ENCODE measurements around the gene COPS4. TPM values are rescaled to one million over a fixed set of nuclear protein-coding genes. Genes with fewer than 3 reads are reported as not detected.

Gene COPS4
- total and polyA plus RNA-seq, 10 of the 15 experiments (the other 5 are each of a cell fraction or from before 2014, with no cell fraction given): 34.2 to 159 (median 66.7) TPM

GRCh38 chr4:83034630-83035494, at the start of gene COPS4 (continued):
- TF ChIP-seq BCL3 (IDR thresholded peaks at IDR 0.05; ENCODE audit: borderline replicate concordance, insufficient read depth, low read depth, low read length, poor library complexity, severe bottlenecking) (peak; percentile 58), TCF12 (IDR thresholded peaks at IDR 0.05; ENCODE audit: low read depth, low read length) (peak; percentile 57; the same call in 1 of the 2 replicates), CHD2 (IDR thresholded peaks at IDR 0.05; ENCODE audit: borderline replicate concordance, low read depth, low read length) (peak; percentile 86), TARDBP (IDR thresholded peaks at IDR 0.05; ENCODE audit: borderline replicate concordance) (no peak; the same call in 1 of the 2 replicates), SUZ12 (IDR thresholded peaks at IDR 0.05; ENCODE audit: unreplicated experiment) (no peak), ATF7 (IDR thresholded peaks at IDR 0.05; ENCODE audit: low read depth) (peak; percentile 87), WRNIP1 (IDR thresholded peaks at IDR 0.05; ENCODE audit: borderline replicate concordance, low read depth, low read length) (peak; percentile 96; the same call in 1 of the 2 replicates), SUPT20H (IDR thresholded peaks at IDR 0.05; ENCODE audit: borderline replicate concordance, control insufficient read depth, low read depth, low read length) (no peak), YBX1 (IDR thresholded peaks at IDR 0.05) (no peak), STAT1 (conservative IDR thresholded peaks at IDR 0.05) (peak; percentile 95), FOS (IDR thresholded peaks at IDR 0.05; ENCODE audit: borderline replicate concordance, extremely low read depth, insufficient read length) (peak; percentile 43), YY1 (IDR thresholded peaks at IDR 0.05; ENCODE audit: low read depth, low read length) (peak; percentile 97), ZSCAN29 (IDR thresholded peaks at IDR 0.05) (peak; percentile 77), HDAC6 (IDR thresholded peaks at IDR 0.05; ENCODE audit: unreplicated experiment) (no peak), NKRF (conservative IDR thresholded peaks at IDR 0.05) (peak; percentile 52; the same call in 1 of the 2 replicates), POLR2AphosphoS2 (IDR thresholded peaks at IDR 0.05; ENCODE audit: low read depth, low read length) (peak; percentile 59; the same call in 1 of the 2 replicates), REST (IDR thresholded peaks at IDR 0.05; ENCODE audit: low read depth, low read length) (peak; percentile 46; the same call in 1 of the 2 replicates), FOXM1 (IDR thresholded peaks at IDR 0.05; ENCODE audit: low read depth, low read length) (peak; percentile 86), IKZF1 (conservative IDR thresholded peaks at IDR 0.05) (peak; percentile 97), FOXK2 (IDR thresholded peaks at IDR 0.05) (peak; percentile 86)
- TF ChIP-seq, protein P1, sequence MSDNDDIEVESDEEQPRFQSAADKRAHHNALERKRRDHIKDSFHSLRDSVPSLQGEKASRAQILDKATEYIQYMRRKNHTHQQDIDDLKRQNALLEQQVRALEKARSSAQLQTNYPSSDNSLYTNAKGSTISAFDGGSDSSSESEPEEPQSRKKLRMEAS (IDR thresholded peaks at IDR 0.05; ENCODE audit: low read depth, low read length): peak; percentile 72; the same call in 1 of the 2 replicates
- TF ChIP-seq, protein P2, sequence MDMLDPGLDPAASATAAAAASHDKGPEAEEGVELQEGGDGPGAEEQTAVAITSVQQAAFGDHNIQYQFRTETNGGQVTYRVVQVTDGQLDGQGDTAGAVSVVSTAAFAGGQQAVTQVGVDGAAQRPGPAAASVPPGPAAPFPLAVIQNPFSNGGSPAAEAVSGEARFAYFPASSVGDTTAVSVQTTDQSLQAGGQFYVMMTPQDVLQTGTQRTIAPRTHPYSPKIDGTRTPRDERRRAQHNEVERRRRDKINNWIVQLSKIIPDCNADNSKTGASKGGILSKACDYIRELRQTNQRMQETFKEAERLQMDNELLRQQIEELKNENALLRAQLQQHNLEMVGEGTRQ (IDR thresholded peaks at IDR 0.05; ENCODE audit: borderline replicate concordance, low read depth, low read length): no peak

Data from GM12878 (cell line).